Neural progenitor cell (in vitro differentiated cells): ENCODE measurements around the gene SLC17A1.

Source experiments
- CTCF ChIP-seq: fragments of 200-600 bp; sonication (generic); IDR thresholded peaks from 2 replicates; pipeline ENCODE4 v1.5.1; 2017; ENCODE audit warnings: antibody characterized with exemption, mild to moderate bottlenecking
- EZH2 ChIP-seq: fragments of 200-600 bp; sonication (generic); IDR thresholded peaks from 2 replicates; pipeline ENCODE4 v1.6.1; 2017; ENCODE audit warnings: antibody characterized with exemption, mild to moderate bottlenecking, moderate library complexity
- EZH2phosphoT487 ChIP-seq: fragments of 200-600 bp; sonication (generic); IDR thresholded peaks from 2 replicates; pipeline ENCODE4 v1.6.1; 2017; ENCODE audit warnings: antibody characterized with exemption

GRCh38 chr6:25866011-25866410 is 34.2 kb upstream of the SLC17A1 start:
- TF ChIP-seq CTCF (no peak), EZH2phosphoT487 (no peak), EZH2 (no peak)
